DMS 273 (cell line): ENCODE data around the gene EIF3M.
"Not testable (repeated sequence)": the region's sequence is repeated elsewhere in the genome, so short reads cannot be mapped to it uniquely, and the experiment has no call there.

Experiments used
- DNase-seq: peaks from one replicate; lab custom pipeline; 2025; ENCODE audit not compliant: unreplicated experiment; lab: John Stamatoyannopoulos, UW

Gene EIF3M

GRCh38 chr11:32596114-32596513 is 12.5 kb downstream of the EIF3M start:
- not testable (repeated sequence) for DNase-seq

GRCh38 chr11:32597921-32598320 is 14.3 kb downstream of the EIF3M start:
- DNase-seq, result no peak

- no peak for DNase-seq
Measured at GRCh38 chr11:32602657-32603415, 19.2 kb downstream of the EIF3M start.

- DNase-seq, result no peak
Measured at GRCh38 chr11:32606220-32606619, 22.6 kb downstream of the EIF3M start.

- not testable (repeated sequence) for DNase-seq
Measured at GRCh38 chr11:32608826-32609225, 25.2 kb downstream of the EIF3M start.

- DNase-seq, result no peak
Measured at GRCh38 chr11:32610797-32611352, 27.2 kb downstream of the EIF3M start.

- DNase-seq, result no peak
Measured at GRCh38 chr11:32613500-32614151, 30.0 kb downstream of the EIF3M start.

- DNase-seq, result peak; percentile 8
Measured at GRCh38 chr11:32615422-32615821, 31.8 kb downstream of the EIF3M start.

GRCh38 chr11:32616903-32617302 is 33.3 kb downstream of the EIF3M start:
- DNase-seq, result no peak

GRCh38 chr11:32630844-32631243 is 47.2 kb downstream of the EIF3M start:
- no peak for DNase-seq

GRCh38 chr11:32635819-32636218 is 52.2 kb downstream of the EIF3M start:
- DNase-seq, result no peak

- DNase-seq, result no peak
Measured at GRCh38 chr11:32641361-32641760, 57.7 kb downstream of the EIF3M start.

GRCh38 chr11:32643526-32643925 is 59.9 kb downstream of the EIF3M start:
- DNase-seq, result no peak
